HL-60 (cell line): Measurements from ENCODE around the gene NOG.

Source experiments
- DNase-seq, 2 experiments: peaks; one replicate each; pipeline ENCODE4 v3.0.0-alpha.2; 2010 to 2020; ENCODE audit warnings: low read depth in 1 of 2, low spot score in 1 of 2
- H3K27ac ChIP-seq: fragments of 250-450 bp; sonication (Bioruptor Pico); replicated peaks from 2 replicates; pipeline ENCODE4 v1.5.1; 2020; ENCODE audit warnings: mild to moderate bottlenecking, moderate library complexity
- H3K27me3 ChIP-seq: fragments of 250-450 bp; sonication (Bioruptor Pico); 2 replicates; pipeline ENCODE4 v1.5.1; 2021; ENCODE audit warnings: mild to moderate bottlenecking, moderate library complexity; ENCODE audit not compliant: insufficient read depth, poor library complexity, severe bottlenecking
- H3K4me3 ChIP-seq: replicated peaks from 2 replicates; pipeline ENCODE4 v1.5.1; 2011; ENCODE audit warnings: mild to moderate bottlenecking, control low read depth, low read length; ENCODE audit not compliant: insufficient read depth
- CTCF ChIP-seq: IDR thresholded peaks from one replicate; pipeline ENCODE4 v1.5.1; 2011; ENCODE audit warnings: low read length, control low read depth, inconsistent platforms; ENCODE audit not compliant: insufficient read depth
- GABPA ChIP-seq: IDR thresholded peaks from 2 replicates; pipeline ENCODE4 v1.6.1; 2012; ENCODE audit warnings: low read depth
- POLR2AphosphoS5 ChIP-seq: IDR thresholded peaks from 2 replicates; pipeline ENCODE4 v1.6.1; 2012; ENCODE audit warnings: low read depth
- REST ChIP-seq: IDR thresholded peaks from 2 replicates; pipeline ENCODE4 v1.6.1; 2012; ENCODE audit warnings: low read depth; ENCODE audit not compliant: insufficient replicate concordance
- SPI1 ChIP-seq: IDR thresholded peaks from 2 replicates; pipeline ENCODE4 v1.6.1; 2012; ENCODE audit warnings: low read depth, mild to moderate bottlenecking, borderline replicate concordance

NOG gene

DNA sequence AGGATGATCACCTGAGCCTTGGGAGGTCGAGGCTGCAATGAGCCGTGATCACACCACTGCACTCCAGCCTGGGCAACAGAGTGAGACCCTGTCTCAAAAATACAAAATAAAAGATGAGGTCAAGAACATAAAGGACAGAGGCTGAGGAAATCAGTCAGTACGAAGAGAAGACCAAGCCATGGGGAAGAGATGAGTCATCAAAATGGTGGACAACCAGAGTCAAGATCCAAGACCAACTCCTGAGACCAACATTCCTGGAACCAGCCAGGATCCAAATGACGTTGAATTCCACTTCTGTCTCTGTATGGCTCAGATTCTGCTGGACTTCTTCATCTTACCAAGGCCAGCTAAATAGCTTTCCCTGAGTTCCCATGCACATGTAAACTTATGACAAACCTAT lies 44.8 kb upstream of the NOG start:
- no peak for DNase-seq
- no peak overlapping the region for H3K4me3 ChIP-seq
- H3K27me3 ChIP-seq: no peaks in the 10 kb centered on the region
- no peak overlapping the region for H3K27ac ChIP-seq
- TF ChIP-seq GABPA: no peak
- no peak for TF ChIP-seq CTCF
- TF ChIP-seq SPI1: no peak
- TF ChIP-seq REST: no peak
- no peak for TF ChIP-seq POLR2AphosphoS5

GRCh38 chr17:56549501-56549900 lies 44.0 kb upstream of the NOG start:
- Histone ChIP-seq H3K4me3 (no peak overlapping the region), H3K27ac (no peak overlapping the region), H3K27me3 (no peaks in the 10 kb centered on the region)
- TF ChIP-seq POLR2AphosphoS5: no peak
- no peak for TF ChIP-seq CTCF
- TF ChIP-seq GABPA: no peak
- no peak for TF ChIP-seq SPI1
- no peak for TF ChIP-seq REST
- DNase-seq: no peak

DNA sequence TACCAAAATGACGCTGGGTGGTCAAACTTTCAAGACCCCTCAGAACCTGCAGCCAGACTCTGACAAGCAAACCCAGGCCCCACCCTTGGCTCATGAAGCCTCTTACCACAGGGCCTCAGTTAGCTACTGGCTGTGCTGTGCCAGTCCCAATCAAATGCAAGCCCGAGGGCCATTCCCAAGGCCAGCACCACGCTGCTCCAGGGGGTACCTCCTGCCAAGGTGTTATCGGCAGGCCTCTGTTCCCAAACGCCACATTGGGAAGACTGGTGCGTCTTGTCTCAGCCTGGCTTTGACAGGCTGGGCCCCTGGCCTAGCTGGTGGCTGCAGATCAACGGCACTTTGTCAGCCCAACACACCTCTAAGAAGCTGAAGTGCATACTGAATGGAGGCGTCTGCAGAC lies 35.8 kb upstream of the NOG start:
- Histone ChIP-seq H3K4me3 (no peak overlapping the region), H3K27me3 (no peaks in the 10 kb centered on the region), H3K27ac (no peak overlapping the region)
- DNase-seq: no peak
- no peak for TF ChIP-seq REST
- TF ChIP-seq CTCF: no peak
- TF ChIP-seq GABPA: no peak
- TF ChIP-seq SPI1: no peak
- no peak for TF ChIP-seq POLR2AphosphoS5
